Measurements from ENCODE around the gene CYS1.
"Not testable (repeated sequence)": the region's sequence is repeated elsewhere in the genome, so short reads cannot be mapped to it uniquely, and the experiment has no call there.

CYS1 gene

DNA sequence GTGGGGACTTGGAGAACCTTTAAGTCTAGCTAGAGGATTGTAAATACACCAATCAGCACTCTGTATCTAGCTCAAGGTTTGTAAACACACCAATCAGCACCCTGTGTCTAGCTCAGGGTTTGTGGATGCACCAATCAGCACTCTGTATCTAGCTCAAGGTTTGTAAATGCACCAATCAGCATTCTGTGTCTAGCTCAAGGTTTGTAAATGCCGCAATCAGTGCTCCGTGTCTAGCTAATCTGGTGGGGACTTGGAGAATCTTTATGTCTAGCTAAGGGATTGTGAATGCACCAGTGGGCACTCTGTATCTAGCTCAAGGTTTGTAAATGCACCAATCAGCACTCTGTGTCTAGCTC, 11.7 kb upstream of the CYS1 start:
- DNase-seq (ENCODE audit: low read depth in 2 of 2) = not testable (repeated sequence)

DNA sequence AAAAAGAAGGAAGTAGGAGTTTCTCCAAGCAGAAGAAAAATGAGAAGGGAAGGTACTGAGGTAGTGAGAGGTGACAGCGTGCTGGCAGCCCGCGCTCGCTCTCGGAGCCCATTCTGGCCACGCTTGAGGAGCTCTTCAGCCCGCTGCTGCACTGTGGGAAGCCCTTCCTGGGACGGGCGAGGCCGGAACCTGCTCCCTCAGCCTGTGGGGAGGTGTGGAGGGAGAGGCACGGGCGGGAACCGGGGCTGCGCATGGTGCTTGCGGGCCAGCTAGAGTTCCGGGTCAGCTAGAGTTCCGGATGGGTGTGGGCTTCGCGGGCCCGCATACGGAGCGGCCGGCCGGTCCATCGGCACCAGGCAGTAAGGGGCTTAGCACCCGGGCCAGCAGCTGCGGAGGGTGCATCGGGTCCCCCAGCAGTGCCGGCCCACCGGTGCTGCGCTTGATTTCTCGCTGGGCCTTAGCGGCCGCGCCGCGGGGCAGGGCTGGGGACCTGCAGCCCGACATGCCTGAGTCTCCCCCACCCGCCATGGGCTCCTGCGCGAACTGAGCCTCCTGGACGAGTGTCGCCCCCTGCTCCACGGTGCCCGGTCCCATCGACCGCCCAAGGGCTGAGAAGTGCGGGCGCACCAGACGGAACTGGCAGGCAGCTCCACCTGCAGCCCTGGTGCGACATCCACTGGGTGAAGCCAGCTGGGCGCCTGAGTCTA, 11.1 kb upstream of the CYS1 start:
- DNase-seq (ENCODE audit: low read depth in 2 of 2) = no peak

GRCh38 chr2:10089565-10090190, 9.5 kb upstream of the CYS1 start:
- DNase-seq (ENCODE audit: low read depth in 2 of 2) = no peak

- no peak for DNase-seq (ENCODE audit: low read depth in 2 of 2)
Observed at GRCh38 chr2:10087360-10087759, 7.1 kb upstream of the CYS1 start.

DNA sequence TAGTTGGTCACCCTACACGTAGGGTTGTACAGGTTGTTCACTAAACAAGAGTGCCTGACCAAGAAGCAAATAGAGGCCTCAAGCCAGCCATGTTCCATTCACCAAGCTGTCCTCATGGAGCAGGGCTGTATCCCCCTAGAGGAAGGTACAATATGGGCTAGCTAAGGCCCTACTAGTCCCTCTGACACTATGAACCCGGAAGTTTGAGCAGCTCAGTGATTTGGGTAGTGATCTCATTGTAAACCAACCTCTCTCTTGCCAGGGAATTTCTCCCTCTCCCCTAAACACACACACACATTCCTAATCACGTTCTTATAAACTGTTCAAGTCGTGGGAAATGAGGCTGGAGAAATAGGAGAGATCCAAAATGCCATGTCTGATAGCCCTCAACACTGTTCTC, 6.7 kb upstream of the CYS1 start:
- no peak for DNase-seq (ENCODE audit: low read depth in 2 of 2)

DNA sequence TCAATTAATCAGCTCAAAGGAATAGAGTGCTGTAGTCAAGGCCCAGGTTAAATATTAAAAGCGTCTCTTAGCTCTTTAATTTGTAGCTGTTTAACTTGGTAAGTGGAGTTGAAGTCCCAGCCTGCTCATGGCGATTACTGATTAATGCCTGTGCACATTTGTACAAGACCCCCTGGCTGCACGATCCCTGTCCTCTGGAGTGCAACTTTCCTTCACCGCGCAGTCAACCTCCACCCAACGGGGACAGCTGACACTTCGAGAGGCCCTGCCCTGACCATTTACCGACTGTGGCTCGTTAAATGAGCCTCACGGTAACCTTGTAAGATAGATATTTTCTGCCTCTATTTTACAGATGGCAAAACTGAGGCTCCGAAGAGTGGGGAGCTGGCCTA, 5.5 kb upstream of the CYS1 start:
- no peak for DNase-seq (ENCODE audit: low read depth in 2 of 2)

DNA sequence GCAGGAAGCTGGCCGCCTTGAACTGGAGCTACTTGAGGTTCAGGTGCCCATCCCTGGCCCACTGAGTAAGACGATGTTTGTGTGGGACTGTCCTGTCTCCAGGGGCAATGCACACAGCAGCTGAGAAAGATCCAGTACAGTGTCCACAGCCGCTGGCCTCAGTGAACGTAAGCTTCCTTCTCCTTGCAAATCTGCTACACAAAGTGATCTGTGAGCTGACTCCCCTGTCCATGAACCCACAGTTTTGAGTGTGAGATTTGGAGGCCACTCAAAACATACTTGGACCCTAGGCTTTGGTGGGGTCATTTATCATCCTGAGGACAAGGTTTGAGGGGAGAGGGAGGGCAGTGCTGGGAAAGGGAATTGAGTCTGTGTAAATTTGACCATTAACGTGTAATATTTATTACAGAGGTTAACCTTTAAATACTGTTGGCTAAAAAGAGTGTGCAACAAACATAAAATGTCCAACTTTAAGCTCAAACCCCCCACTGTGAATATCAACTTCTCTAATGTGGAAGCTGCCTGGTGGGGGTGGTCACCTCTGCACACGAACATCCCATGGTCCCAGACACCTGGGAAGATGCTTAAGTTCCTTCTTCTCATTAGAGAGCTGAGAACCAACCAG, 4.9 kb upstream of the CYS1 start:
- no peak for DNase-seq (ENCODE audit: low read depth in 2 of 2)

DNA sequence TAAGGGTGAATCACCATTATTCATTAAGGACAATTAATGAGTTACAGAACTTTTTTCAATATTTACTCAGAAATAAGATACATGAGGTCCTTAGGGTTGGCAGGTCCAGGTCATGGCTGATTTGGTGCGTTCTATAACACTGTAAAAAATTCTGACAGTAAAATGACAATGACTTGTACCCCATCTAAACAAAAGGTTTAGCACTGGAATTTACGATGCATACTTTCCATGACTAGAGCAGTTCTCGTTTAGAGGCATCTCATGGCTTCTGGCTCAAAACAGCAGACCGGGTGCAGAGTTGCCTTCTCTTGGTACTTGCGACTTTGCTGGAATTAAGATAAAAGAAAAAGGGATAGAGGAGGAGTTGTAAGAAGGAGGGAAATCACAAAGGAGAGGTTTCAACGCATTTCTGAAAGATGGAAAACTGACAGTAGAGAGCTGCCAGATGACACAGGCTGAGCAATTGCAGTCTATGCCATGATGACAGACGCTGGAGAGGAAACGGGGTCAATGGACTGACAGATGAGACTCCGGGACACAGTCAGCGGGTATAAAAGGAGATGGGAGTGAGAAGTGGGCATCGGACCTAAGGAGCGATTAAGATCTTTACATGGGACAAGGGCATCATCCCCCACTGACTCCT, 4.1 kb upstream of the CYS1 start:
- DNase-seq (ENCODE audit: low read depth in 2 of 2) = no peak

DNA sequence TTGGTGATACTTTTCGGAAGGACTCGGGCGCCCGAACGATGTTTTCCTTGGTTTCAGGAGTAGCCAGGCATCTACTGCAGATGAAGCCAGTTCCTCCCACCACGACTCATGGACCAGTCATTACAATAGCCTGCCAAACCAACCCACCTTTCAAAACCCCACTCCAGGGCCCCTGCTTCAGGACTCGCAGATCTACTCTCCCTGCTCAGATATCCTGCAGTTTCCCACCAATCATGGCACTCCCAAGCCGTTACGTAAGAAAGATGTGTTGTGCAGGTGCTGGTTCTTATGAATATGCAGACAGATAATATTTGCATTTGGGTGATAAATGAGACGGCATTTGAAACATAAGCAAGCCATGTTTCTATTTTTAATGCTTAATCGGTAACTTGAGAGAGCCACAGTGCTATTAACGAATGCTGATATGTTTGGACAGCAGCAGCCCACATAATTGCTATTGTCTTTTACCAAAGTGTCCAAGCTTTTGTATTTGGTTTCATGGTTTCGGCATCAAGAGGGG, 3.5 kb upstream of the CYS1 start:
- DNase-seq (ENCODE audit: low read depth in 2 of 2) = no peak

DNA sequence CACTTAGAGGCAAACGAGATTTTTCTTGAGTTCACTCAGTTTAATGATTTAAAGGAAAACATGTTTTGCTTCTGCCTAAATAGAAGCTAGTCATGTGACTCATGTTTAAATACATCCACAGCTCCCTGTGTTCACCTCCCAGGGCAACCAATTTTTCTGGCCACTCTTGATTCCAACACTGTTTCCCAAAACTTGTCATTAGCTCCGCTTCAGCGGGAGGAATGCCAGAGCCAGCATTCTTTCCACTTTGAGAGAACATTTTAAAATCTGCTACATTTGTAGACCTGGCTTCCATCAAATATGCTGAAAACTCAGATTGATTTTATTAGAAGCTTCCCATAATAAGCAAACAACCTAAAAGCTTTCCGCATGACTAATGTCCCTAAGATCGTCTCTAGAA, 2.8 kb upstream of the CYS1 start:
- no peak for DNase-seq (ENCODE audit: low read depth in 2 of 2)

DNA sequence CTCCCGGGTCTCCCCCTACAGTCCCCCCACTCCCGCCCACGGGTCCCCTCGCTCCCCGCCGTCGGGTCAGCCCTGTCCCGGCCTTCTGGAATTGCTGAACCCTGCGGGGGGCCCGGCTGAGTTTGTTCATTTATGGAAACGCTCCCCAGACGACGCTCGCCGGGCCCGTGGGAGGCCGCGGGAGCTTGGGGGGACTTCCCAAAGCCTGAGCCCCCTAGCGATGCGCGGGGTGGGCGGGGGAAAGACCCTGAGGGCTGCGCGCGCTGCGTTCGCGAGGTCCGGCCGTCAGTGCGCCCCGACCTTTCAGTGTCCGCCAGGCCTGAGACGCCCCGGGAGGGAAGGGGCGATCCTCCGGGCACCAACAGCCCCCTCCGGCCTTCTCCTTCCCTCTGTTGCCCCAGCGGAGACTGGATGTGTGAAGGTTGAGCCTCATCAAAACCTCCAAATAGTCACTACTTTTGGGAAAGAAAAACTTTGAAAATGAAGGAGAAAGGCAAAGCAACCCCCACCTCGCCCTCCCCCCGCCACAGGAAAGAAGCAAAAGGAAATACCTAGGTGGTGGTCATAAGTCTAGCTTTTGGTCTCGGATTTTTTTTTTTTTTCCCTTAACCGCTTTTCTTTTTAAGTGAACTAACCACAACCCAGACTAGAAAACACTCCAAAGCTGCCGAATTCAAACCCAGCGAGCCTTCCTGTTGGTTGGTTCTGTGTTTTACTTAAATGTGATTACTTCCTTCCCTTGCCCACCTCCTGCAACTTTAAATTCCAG, 509 bp upstream of the CYS1 start:
- DNase-seq (ENCODE audit: low read depth in 2 of 2) = no peak

- no peak for DNase-seq (ENCODE audit: low read depth in 2 of 2)
Observed at GRCh38 chr2:10079266-10079869, 843 bp downstream of the CYS1 start.

DNA sequence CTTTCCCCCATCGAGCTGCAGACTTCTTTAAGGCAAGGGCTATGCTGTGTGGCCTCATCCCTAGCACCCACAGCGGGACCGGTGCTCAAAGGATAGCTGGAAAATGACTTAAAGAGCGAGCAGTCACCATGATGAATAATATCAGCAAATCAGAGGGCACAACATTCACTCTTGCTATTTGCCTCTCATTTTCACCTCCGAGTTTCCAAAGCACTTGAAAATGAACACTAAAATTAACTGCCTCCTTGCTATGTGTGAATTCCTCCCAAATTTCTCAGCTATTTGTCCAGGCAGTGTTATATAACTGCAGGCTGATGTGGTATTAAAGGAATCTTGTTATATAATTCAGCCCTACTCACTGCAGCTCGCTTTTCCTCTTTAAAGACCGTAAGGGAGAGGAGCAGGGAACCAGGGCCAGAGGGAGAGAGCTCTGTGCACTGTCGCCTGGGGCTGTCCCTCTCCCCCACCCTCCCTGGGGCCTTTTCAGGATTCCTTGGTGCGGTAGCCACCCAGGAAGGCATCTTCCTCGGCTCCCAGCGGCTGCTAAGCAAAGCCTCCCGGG, 1.4 kb downstream of the CYS1 start:
- DNase-seq (ENCODE audit: low read depth in 2 of 2) = no peak

GRCh38 chr2:10078001-10078400, 2.2 kb downstream of the CYS1 start:
- no peak for DNase-seq (ENCODE audit: low read depth in 2 of 2)

DNA sequence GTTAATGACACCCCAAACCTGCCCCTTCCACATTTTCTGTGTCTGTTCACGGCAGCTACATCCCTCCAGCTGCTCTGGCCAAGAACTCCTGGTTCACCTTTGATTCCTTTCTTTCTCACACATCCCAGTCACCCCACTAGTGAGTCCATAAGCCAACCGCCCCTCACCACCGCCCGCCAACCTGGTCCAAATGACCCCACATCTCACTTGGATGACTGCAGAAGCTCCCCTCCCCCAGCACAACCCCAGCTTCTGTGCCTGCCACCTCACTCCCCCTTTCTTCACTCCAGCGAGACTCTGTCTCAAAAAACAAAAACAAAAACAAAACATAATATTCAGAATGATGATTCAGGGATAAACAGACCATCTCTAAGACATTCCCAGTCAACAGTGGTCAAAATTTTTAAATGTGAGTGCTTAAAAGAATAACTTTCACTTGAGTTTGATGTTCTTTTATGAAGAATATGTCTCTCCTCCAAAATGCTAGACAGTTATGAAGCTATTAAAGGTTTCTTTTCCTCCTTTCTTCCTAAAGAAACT, 3.2 kb downstream of the CYS1 start:
- no peak for DNase-seq (ENCODE audit: low read depth in 2 of 2)

GRCh38 chr2:10076511-10076910, 3.7 kb downstream of the CYS1 start:
- no peak for DNase-seq (ENCODE audit: low read depth in 2 of 2)

DNA sequence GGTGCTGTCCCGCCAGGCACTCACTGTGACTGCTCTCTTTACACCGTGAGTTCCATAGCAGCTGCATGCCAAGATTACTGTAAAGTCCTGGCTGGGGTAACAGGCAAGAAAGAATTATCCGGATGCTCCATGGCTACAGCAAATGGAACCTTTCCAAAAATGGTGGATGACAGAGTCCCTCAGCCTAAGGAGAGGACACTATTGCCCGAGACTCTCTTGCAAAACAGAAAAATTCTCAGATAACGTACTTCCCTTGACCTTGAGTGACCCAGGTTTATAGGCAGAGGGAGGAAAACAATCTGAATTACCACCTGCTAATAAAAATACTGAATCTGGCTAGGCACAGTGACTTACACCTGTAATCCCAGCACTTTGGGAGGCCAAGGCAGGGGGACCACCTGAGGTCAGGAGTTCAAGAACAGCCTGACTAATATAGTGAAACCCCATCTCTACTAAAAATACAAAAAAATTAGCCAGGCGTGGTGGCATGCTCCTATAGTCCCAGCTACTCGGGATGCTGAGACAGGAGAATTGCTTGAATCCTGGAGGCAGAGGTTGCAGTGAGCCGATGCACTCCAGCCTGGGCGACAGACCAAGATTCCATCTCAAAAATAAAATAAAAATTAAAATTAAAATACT, 4.5 kb downstream of the CYS1 start:
- no peak for DNase-seq (ENCODE audit: low read depth in 2 of 2)

- no peak for DNase-seq (ENCODE audit: low read depth in 2 of 2)
Observed at GRCh38 chr2:10075101-10075500, 5.1 kb downstream of the CYS1 start.

- DNase-seq (ENCODE audit: low read depth in 2 of 2) = no peak
Observed at GRCh38 chr2:10073706-10074105, 6.5 kb downstream of the CYS1 start.

All from stimulated activated CD4-positive, alpha-beta T cell treated with anti-CD3 and anti-CD28 coated beads, Interleukin-1b, Interleukin-23, amount 100 ng/mL, for 1 hour (primary cell).